ENCODE results near the gene SLC45A2.

DNA sequence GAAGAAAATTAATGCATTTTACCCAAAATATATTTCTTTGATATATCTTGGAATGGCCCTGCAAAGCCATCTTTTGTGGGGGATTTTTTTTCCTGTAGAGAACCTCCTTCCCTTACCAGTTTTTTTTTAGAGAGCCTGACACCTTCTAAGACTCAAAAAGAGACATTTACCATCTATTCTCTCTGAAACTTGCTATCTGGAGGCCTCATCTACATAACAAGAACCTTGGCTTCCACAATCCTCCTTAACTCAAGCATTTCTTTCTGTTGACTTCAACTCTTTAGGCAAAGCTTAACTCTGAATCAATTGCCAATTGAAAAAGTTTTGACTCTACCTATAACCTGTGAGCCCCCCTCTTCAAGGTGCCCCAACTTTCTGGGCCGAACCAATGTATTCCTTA lies 6.2 kb downstream of the SLC45A2 start:
- TF ChIP-seq, protein P1, sequence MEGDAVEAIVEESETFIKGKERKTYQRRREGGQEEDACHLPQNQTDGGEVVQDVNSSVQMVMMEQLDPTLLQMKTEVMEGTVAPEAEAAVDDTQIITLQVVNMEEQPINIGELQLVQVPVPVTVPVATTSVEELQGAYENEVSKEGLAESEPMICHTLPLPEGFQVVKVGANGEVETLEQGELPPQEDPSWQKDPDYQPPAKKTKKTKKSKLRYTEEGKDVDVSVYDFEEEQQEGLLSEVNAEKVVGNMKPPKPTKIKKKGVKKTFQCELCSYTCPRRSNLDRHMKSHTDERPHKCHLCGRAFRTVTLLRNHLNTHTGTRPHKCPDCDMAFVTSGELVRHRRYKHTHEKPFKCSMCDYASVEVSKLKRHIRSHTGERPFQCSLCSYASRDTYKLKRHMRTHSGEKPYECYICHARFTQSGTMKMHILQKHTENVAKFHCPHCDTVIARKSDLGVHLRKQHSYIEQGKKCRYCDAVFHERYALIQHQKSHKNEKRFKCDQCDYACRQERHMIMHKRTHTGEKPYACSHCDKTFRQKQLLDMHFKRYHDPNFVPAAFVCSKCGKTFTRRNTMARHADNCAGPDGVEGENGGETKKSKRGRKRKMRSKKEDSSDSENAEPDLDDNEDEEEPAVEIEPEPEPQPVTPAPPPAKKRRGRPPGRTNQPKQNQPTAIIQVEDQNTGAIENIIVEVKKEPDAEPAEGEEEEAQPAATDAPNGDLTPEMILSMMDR (IDR thresholded peaks at IDR 0.05; ENCODE audit: low read depth, low read length, poor library complexity, severe bottlenecking), result no peak
- TF ChIP-seq EZH2phosphoT487 (IDR thresholded peaks at IDR 0.05; ENCODE audit: borderline replicate concordance, low read length), result no peak

Data from DOHH2 (cell line).